Measurements from ENCODE around the gene NAV1. TPM values are rescaled to one million over a fixed set of nuclear protein-coding genes. Genes with fewer than 3 reads are reported as not detected.

Gene NAV1
- total RNA-seq, 4 donors from 2014 or later = 13.0 to 40.6 (median 16.9) TPM

- in situ Hi-C loops (cut with MboI; ENCODE audit: low pct_ligation_motif_present in 1 of 4, low pct_unique_long_range_greater_than_20kb in 1 of 4, low sequenced_read_pairs in 3 of 4) (no loop called here), intact Hi-C loops (cut with DNase I; ENCODE audit: low total_unique reads) (no loop called here)
- H3K27me3 ChIP-seq = no peaks in the 10 kb centered on the region
- no peak for DNase-seq
- no peak overlapping the region for H3K4me3 ChIP-seq
- WGBS, 2 donors (ENCODE audit: low coverage in 1 of 2) = 63 to 72% methylated on average over 9 of the region's 9 CpGs
- H3K4me1 ChIP-seq = peaks cover 3 to 25% (median 22%) of the 10 kb centered on the region in 4 donors
- no peaks in the 10 kb centered on the region for H3K36me3 ChIP-seq
- no peak overlapping the region for H3K27ac ChIP-seq
- TF ChIP-seq EP300 (IDR thresholded peaks at IDR 0.05; ENCODE audit: low read depth) = no peak
- no peak for TF ChIP-seq POLR2A (IDR thresholded peaks at IDR 0.05)
- no peak for TF ChIP-seq CTCF (IDR thresholded peaks at IDR 0.05)
- no peak for TF ChIP-seq POLR2AphosphoS5 (IDR thresholded peaks at IDR 0.05)
- H3K9me3 ChIP-seq = no peaks in the 10 kb centered on the region
Observed at GRCh38 chr1:201515062-201515750, 23.7 kb upstream of the NAV1 start.

- H3K36me3 ChIP-seq = no peaks in the 10 kb centered on the region
- no peaks in the 10 kb centered on the region for H3K9me3 ChIP-seq
- in situ Hi-C loops (cut with MboI; ENCODE audit: low pct_ligation_motif_present in 1 of 4, low pct_unique_long_range_greater_than_20kb in 1 of 4, low sequenced_read_pairs in 3 of 4) = no loop called here
- WGBS, 2 donors (ENCODE audit: low coverage in 1 of 2) = 86 to 100% methylated on average over 1 of the region's 1 CpG
- no peaks in the 10 kb centered on the region for H3K27me3 ChIP-seq
- no peak for TF ChIP-seq CTCF (IDR thresholded peaks at IDR 0.05)
- no peak for TF ChIP-seq POLR2A (IDR thresholded peaks at IDR 0.05)
- TF ChIP-seq POLR2AphosphoS5 (IDR thresholded peaks at IDR 0.05) = no peak
- no peak for TF ChIP-seq EP300 (IDR thresholded peaks at IDR 0.05; ENCODE audit: low read depth)
- DNase-seq = no peak
- H3K27ac ChIP-seq = no peak overlapping the region
- intact Hi-C loops (cut with DNase I; ENCODE audit: low total_unique reads) = no loop called here
- H3K4me1 ChIP-seq = peaks cover 3 to 23% (median 22%) of the 10 kb centered on the region in 4 donors
- H3K4me3 ChIP-seq = no peak overlapping the region
Observed at GRCh38 chr1:201515895-201516294, 23.0 kb upstream of the NAV1 start.

- 95 to 100% methylated on average over 2 of the region's 2 CpGs for WGBS, 2 donors (ENCODE audit: low coverage in 1 of 2)
- no peaks in the 10 kb centered on the region for H3K36me3 ChIP-seq
- no peaks in the 10 kb centered on the region for H3K9me3 ChIP-seq
- H3K27ac ChIP-seq = no peak overlapping the region
- in situ Hi-C loops (cut with MboI; ENCODE audit: low pct_ligation_motif_present in 1 of 4, low pct_unique_long_range_greater_than_20kb in 1 of 4, low sequenced_read_pairs in 3 of 4) (no loop called here), intact Hi-C loops (cut with DNase I; ENCODE audit: low total_unique reads) (no loop called here)
- no peaks in the 10 kb centered on the region for H3K27me3 ChIP-seq
- no peak for TF ChIP-seq POLR2AphosphoS5 (IDR thresholded peaks at IDR 0.05)
- TF ChIP-seq EP300 (IDR thresholded peaks at IDR 0.05; ENCODE audit: low read depth) = no peak
- no peak for TF ChIP-seq POLR2A (IDR thresholded peaks at IDR 0.05)
- no peak for TF ChIP-seq CTCF (IDR thresholded peaks at IDR 0.05)
- peaks cover 3 to 19% (median 17%) of the 10 kb centered on the region in 4 donors for H3K4me1 ChIP-seq
- DNase-seq = no peak
- no peak overlapping the region for H3K4me3 ChIP-seq
Observed at GRCh38 chr1:201516511-201517127, 22.3 kb upstream of the NAV1 start.

GRCh38 chr1:201517631-201518030, 21.3 kb upstream of the NAV1 start:
- WGBS, 2 donors (ENCODE audit: low coverage in 1 of 2) = 38 to 63% methylated on average over 1 to 7 of the region's 7 CpGs
- H3K36me3 ChIP-seq = no peaks in the 10 kb centered on the region
- peaks cover 0 to 9% (median 7%) of the 10 kb centered on the region in 4 donors for H3K4me1 ChIP-seq
- intact Hi-C loops (cut with DNase I; ENCODE audit: low total_unique reads) = no loop called here
- no peak for TF ChIP-seq CTCF (IDR thresholded peaks at IDR 0.05)
- TF ChIP-seq POLR2AphosphoS5 (IDR thresholded peaks at IDR 0.05) = no peak
- no peak for TF ChIP-seq EP300 (IDR thresholded peaks at IDR 0.05; ENCODE audit: low read depth)
- TF ChIP-seq POLR2A (IDR thresholded peaks at IDR 0.05) = no peak
- in situ Hi-C loops (cut with MboI; ENCODE audit: low pct_ligation_motif_present in 1 of 4, low pct_unique_long_range_greater_than_20kb in 1 of 4, low sequenced_read_pairs in 3 of 4) = no loop called here
- H3K27ac ChIP-seq = no peak overlapping the region
- DNase-seq = peak; percentile 59
- no peaks in the 10 kb centered on the region for H3K27me3 ChIP-seq
- no peak overlapping the region for H3K4me3 ChIP-seq
- H3K9me3 ChIP-seq = no peaks in the 10 kb centered on the region
